ENCODE measurements around the gene JMJD7.

The JMJD7 gene

DNA sequence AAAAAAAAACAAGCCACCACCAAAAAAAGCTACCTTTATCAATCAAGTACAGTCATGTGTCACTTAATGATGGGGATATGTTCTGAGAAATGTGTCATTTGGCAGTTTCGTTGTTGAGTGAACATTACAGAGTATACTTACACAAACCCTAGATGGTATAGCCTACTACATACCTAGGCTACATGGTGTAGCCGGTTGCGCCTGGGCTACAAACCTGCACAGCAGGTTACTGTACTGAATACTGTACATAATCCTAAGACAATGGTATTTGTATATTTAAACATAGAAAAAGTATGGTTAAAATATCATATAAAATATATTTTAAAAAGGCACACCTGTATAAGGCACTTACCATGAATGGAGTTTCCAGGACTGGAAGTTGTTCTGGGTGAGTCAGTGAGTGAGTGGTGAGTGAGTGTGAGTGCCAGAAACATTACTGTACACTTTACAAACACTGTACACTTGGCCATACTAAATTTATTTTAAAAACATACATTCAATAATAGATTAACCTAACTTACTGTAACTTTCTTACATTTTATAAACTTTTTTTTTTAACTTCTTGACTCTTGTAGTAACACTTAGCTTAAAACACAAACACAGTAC, 25.9 kb upstream of the JMJD7 start:
- no peak for FAIRE-seq

- no peak for FAIRE-seq
Measured at GRCh38 chr15:41804361-41804760, 23.5 kb upstream of the JMJD7 start.

- no peak for FAIRE-seq
Measured at GRCh38 chr15:41804916-41805666, 22.8 kb upstream of the JMJD7 start.

DNA sequence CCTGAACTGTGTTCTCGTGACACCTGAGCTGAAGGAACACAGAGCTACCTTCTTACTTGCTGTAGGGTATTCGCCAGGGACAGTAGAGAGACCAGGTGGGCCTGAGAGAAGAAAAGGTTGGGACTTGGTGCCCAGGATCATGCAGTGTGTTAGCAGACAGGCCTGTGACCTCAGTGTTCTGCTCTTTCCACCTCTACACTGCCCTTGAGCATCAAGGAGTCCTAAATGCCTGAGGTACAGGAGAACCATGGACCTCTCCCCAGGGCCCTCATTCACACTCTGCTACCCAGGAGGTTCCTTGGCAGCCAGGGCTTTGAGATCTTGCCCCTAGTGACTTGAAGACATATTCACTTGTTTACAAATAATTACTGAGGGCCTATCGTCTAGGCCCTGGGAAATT, 22.2 kb upstream of the JMJD7 start:
- no peak for FAIRE-seq

GRCh38 chr15:41806291-41807181, 21.4 kb upstream of the JMJD7 start:
- no peak for FAIRE-seq

DNA sequence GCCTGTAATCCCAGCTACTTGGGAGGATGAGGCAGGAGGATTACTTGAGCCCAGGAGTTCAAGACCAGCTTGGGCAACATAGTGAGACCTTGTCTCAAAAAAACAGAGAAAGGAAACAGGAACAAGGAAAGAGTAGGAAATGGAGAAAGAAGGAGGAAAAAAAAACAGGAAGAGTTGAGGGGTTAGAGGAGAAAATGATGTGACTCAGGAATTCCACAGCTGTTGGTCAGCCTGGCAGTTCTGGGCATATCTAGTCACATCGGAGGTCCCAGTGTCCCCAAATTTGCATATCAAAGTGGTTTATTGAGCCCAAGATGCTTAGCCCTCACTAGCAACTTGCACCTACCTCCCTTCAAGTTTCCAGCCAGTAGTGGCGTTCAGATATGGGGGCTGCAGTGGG, 18.8 kb upstream of the JMJD7 start:
- no peak for FAIRE-seq

DNA sequence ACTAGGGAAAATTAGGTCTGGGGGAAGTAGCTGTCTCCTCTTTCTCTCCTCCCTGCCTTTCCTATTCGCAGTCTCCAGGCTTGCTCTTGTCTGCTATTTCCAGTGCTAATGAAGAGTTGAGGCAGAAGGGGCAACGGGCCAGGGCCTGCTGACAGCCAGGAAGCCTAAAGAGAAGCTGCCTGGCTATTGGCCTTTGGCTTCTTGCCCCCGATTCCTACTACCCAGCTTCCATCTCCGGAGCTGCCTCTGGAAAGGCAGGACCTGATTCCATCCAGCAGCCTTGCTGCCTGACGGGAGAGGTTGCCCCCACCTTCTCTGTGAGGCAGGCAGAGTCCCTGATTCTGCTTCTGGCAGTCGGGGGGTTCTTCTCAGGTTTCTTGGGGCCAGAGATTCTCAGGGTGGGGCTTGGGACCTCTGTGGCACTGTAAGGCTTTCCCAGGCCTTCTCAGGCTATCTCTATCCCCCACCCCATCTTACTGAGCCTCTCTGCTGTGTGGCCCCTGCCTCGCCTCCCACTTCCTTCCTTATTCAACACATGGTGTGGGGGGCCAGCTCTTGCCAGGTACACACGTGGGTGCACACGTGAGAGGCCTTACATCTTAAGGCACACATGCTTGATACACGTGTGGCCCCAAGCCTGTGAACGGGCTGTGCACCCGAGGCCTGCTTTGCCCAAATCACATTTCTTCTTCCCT, 18.2 kb upstream of the JMJD7 start:
- FAIRE-seq, result no peak

GRCh38 chr15:41810651-41811431, 17.1 kb upstream of the JMJD7 start:
- FAIRE-seq, result no peak

DNA sequence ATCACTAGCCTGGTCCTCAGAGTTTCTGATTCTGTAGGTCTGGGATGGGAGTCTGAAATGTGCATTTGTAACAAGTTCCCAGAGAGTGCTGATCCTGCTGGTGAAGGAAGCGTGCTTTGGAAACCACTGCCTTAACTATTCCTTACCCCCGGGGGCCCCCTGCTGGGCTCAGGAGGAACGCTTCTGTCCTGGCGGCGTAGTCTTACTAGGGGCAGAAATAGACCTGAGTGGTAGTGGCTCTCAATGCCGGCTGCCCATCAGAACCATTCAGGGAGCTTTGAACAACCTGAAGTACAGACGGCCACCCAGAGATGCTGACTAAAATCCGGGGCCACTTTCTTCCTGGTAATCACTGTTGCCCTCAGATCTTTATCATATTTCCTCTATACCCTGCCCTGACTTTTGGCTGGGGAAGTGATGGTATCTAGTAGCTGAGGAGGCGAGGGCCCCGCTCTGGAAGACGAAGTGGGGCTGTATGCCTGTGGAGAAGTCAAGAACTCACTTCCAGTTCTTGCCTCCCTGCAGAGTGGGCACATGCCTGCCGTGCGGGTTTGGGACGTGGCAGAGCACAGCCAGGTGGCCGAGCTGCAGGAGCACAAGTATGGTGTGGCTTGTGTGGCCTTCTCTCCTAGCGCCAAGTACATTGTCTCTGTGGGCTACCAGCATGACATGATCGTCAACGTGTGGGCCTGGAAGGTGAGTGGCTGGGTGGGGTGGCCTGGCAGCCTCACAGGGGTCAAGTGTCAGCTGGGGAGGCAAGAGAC, 16.3 kb upstream of the JMJD7 start:
- FAIRE-seq, result no peak

DNA sequence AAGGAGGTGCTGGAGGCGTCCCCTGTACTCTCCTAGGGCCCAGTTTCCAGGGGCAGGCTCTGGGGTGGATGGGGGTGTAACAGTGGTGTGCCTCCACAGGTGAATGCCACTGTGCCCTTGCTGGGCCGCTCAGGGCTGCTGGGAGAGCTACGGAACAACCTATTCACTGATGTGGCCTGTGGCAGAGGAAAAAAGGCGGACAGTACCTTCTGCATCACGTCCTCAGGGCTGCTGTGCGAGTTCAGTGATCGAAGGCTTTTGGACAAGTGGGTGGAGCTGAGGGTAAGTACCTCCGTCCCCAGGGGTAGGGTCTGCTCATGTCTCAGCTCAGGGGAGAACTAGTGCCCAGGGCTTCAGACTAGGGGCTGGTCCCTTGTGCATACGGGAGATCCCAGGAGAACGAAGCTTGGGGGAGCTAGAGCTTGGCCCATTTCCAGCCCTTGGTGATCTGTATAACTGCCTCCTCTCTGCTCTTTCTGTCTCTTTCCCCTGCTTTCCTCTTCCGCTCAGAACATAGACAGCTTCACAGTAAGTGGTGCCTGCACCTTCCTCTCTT, 15.0 kb upstream of the JMJD7 start:
- FAIRE-seq, result no peak

DNA sequence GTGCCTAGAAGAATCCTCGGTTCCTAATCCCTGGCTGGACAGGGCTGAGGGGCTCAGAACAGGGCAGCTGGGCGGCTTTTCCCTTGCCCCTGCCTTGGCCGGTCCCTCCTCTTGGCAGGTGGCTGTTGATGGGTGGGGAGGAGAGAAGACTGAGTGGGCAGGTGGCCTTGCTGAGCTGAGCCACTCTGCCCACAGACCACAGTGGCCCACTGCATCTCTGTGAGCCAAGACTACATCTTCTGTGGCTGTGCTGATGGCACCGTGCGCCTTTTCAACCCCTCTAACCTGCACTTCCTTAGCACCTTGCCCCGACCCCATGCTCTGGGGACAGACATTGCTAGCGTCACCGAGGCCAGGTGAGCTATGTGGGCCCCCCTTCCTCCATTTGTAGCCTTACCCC, 14.5 kb upstream of the JMJD7 start:
- FAIRE-seq, result no peak

- FAIRE-seq, result no peak
Measured at GRCh38 chr15:41814534-41814933, 13.4 kb upstream of the JMJD7 start.

DNA sequence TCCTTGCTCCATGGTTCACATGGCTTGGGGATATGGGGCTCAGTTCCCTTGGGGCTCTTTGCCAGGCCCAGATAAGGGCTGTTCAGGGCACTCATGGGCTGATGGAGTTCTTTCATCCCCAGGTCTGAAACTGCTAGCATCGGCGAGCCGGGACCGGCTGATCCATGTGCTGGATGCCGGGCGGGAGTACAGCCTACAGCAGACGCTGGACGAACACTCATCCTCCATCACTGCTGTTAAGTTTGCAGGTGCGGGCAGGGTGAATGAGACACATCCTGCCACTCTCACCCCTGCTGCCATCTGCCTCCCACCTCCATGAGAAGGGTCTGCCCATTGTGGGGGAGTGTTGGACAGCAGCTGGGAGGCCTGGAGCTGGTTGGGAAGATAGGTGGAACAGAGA, 11.1 kb upstream of the JMJD7 start:
- FAIRE-seq, result no peak

GRCh38 chr15:41817327-41817726, 10.6 kb upstream of the JMJD7 start:
- FAIRE-seq, result no peak

GRCh38 chr15:41817781-41818180, 10.1 kb upstream of the JMJD7 start:
- no peak for FAIRE-seq

DNA sequence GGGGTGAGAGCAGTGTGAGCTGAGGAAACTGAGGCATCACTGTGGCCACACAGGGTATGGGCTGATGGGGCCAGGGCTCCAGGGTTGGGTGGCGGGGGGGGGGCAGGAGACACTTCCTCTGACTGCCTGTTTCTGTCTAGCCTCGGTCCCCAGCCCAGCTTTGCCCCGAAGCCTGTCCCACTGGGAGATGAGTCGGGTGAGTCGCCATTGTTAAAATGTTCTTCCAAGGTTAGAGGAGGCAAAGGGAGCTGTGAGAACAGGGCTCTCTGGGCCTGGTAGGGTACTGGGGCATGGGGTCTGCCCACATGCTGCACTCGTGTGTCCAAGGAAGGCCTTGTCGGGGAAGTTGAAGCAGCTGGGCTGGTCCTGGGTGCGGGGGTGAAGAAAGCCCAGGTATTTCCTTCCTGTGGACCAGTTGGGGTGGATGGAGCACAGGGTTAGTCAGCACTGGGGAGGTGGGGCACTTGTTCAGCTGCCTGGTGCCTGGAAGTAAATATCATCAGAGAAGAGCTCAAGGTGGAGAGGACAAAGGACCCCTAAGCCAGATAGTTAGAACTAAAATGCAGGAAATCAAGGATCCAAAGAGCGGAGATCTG, 8.3 kb upstream of the JMJD7 start:
- FAIRE-seq, result no peak

DNA sequence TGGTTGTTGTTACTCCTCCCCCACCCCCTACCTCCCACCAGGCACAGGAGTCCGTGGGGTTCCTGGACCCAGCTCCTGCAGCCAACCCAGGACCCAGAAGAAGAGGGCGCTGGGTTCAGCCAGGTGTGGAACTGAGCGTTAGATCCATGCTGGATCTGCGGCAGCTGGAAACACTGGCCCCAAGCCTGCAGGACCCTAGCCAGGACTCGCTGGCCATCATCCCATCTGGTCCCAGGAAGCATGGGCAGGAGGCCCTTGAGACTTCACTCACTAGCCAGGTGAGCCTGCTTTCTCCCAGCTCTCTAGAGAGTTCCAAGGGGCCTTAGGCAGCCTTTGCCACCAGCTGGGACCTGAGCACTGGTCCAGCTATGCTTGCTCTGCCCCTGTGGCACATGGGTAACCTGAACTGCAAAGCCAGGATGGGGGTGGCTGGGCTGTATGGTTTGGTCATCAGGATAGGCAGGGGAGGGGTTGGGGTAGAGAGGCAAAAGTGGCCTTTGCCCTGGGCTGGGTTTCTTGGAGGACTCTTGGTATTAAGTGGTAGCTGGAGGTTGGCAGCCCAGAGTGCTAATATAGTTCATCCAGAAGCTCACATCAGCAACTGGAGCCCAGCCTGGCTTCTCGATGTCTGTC, 7.0 kb upstream of the JMJD7 start:
- FAIRE-seq, result no peak

GRCh38 chr15:41821831-41822230, 6.1 kb upstream of the JMJD7 start:
- no peak for FAIRE-seq

GRCh38 chr15:41822471-41822870, 5.4 kb upstream of the JMJD7 start:
- FAIRE-seq, result no peak

DNA sequence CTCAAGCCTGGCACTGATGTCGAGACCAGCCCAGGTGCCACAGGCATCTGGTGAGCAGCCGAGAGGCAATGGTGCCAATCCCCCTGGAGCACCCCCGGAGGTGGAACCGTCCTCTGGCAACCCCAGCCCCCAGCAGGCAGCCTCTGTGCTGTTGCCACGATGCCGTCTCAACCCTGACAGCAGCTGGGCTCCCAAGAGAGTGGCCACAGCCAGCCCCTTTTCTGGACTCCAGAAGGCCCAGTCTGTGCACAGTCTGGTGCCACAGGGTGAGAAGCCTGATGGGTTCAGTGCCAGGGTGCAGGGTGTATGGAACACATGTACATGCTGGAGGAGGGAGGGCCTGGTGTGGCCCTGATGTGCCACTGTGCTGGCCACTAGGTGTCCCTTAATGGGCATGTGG, 4.9 kb upstream of the JMJD7 start:
- no peak for FAIRE-seq

Measured in islet of Langerhans (tissue), 1 donor.